Glutamatergic neuron (in vitro differentiated cells): ENCODE measurements around the gene PJA2. TPM values are rescaled to one million over a fixed set of nuclear protein-coding genes. Genes with fewer than 3 reads are reported as not detected.
A peak's percentile ranks its signal among the peaks of the same experiment; 100 is the strongest.

Source experiments
- DNase-seq: peaks from one replicate; pipeline ENCODE4 v3.0.0; 2022
- H3K27ac Mint-ChIP-seq: one replicate; pipeline ENCODE4 v1.8.0; 2020; ENCODE audit warnings: mild to moderate bottlenecking, mixed read lengths, inconsistent platforms; ENCODE audit not compliant: unreplicated experiment
- H3K27me3 Mint-ChIP-seq: one replicate; pipeline ENCODE4 v1.8.0; 2020; ENCODE audit warnings: mild to moderate bottlenecking, moderate library complexity, mixed read lengths, inconsistent platforms; ENCODE audit not compliant: unreplicated experiment
- H3K36me3 Mint-ChIP-seq: one replicate; pipeline ENCODE4 v1.8.0; 2020; ENCODE audit warnings: mild to moderate bottlenecking, mixed read lengths, inconsistent platforms; ENCODE audit not compliant: unreplicated experiment
- H3K4me1 Mint-ChIP-seq: one replicate; pipeline ENCODE4 v1.8.0; 2020; ENCODE audit warnings: mild to moderate bottlenecking, low read depth, mixed read lengths, inconsistent platforms; ENCODE audit not compliant: unreplicated experiment
- H3K4me3 Mint-ChIP-seq: one replicate; pipeline ENCODE4 v1.8.0; 2020; ENCODE audit warnings: mild to moderate bottlenecking, mixed read lengths, inconsistent platforms; ENCODE audit not compliant: unreplicated experiment
- H3K9me3 Mint-ChIP-seq: one replicate; pipeline ENCODE4 v1.8.0; 2020; ENCODE audit warnings: mild to moderate bottlenecking, moderate library complexity, mixed read lengths, inconsistent platforms; ENCODE audit not compliant: unreplicated experiment
- CTCF ChIP-seq: fragments of 200-600 bp; sonication (generic); IDR thresholded peaks from one replicate; pipeline ENCODE4 v1.5.0; 2021; ENCODE audit not compliant: partially characterized antibody, unreplicated experiment
- total RNA-seq: library from RNA; stranded (reverse); fragmentation: NEBNext Ultra II Directional; extraction: Animal tissue kit (Norgen Biotek cat#: 25700); gene quantifications from one replicate; pipeline ENCODE4 v1.2.1, GENCODE V29; 2021; ENCODE audit not compliant: unreplicated experiment

The PJA2 gene
- total RNA-seq, 1 donor from 2014 or later, result 156 TPM

- H3K27me3 Mint-ChIP-seq, result peaks cover 5% of the 10 kb centered on the region
- H3K4me1 Mint-ChIP-seq, result peaks cover 25% of the 10 kb centered on the region
- peak overlapping the region; percentile 23 for H3K27ac Mint-ChIP-seq
- H3K36me3 Mint-ChIP-seq, result peaks cover 4% of the 10 kb centered on the region
- peak overlapping the region; percentile 6 for H3K4me3 Mint-ChIP-seq
- no peak for DNase-seq
- H3K9me3 Mint-ChIP-seq, result peaks cover 2% of the 10 kb centered on the region
- TF ChIP-seq CTCF, result no peak
Observed at GRCh38 chr5:109399092-109399759, 10.5 kb downstream of the PJA2 start.

DNA sequence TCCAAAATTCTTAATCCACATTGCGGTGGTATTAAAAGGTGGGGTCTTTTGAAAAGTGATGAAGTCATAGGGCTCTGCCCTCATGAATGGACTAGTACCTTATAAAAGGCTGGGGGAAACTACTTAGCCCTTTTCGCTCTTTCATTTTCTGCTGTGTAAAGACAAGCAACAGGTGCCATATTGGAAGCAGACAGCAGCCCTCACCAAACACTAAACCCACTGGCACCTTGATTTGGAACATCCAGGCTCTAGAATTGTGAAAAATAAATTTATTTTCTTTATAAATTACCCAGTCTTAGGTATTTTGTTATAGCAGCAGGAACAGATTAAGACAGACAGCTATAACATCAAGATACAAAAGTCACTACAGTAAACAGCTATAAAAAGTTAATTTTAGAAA lies 12.8 kb downstream of the PJA2 start:
- Mint-ChIP-seq H3K27ac (no peak overlapping the region), H3K36me3 (peaks cover 4% of the 10 kb centered on the region), H3K27me3 (peaks cover 5% of the 10 kb centered on the region)

DNA sequence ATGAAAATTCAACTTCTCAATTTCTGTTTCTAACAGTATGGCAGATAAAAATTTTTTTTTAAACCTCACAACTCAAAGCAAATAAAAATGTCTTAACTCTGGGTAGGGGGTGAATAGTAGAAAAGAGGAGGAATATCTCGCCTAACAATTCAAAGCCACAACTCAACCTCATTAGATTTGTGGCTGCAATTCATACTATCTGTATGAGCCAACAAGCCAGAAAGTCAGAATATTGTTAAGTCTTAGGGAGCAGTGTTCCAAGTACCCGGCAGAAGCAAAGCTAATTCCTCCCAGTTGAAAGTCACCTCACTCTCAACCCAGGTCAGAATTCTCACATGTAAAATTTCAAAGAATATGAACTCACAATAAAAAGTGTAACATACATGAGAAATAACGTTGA lies 15.0 kb downstream of the PJA2 start:
- Mint-ChIP-seq H3K9me3 (peaks cover 2% of the 10 kb centered on the region), H3K27ac (no peak overlapping the region), H3K36me3 (peaks cover 4% of the 10 kb centered on the region), H3K4me1 (peaks cover 17% of the 10 kb centered on the region), H3K27me3 (peaks cover 5% of the 10 kb centered on the region), H3K4me3 (no peak overlapping the region)
- no peak for TF ChIP-seq CTCF
- no peak for DNase-seq

More for the DNA sequence above, 12.8 kb downstream of the PJA2 start:
- H3K4me1 Mint-ChIP-seq, result peaks cover 19% of the 10 kb centered on the region
- no peak for TF ChIP-seq CTCF
- no peak for DNase-seq
- H3K4me3 Mint-ChIP-seq, result no peak overlapping the region
- H3K9me3 Mint-ChIP-seq, result peaks cover 2% of the 10 kb centered on the region

GRCh38 chr5:109390188-109390587 lies 19.6 kb downstream of the PJA2 start:
- H3K36me3 Mint-ChIP-seq, result no peaks in the 10 kb centered on the region
- H3K27me3 Mint-ChIP-seq, result no peaks in the 10 kb centered on the region
- no peak for TF ChIP-seq CTCF
- no peak for DNase-seq
- H3K27ac Mint-ChIP-seq, result no peak overlapping the region
- no peak overlapping the region for H3K4me3 Mint-ChIP-seq
- peaks cover 15% of the 10 kb centered on the region for H3K4me1 Mint-ChIP-seq
- H3K9me3 Mint-ChIP-seq, result peaks cover 2% of the 10 kb centered on the region

DNA sequence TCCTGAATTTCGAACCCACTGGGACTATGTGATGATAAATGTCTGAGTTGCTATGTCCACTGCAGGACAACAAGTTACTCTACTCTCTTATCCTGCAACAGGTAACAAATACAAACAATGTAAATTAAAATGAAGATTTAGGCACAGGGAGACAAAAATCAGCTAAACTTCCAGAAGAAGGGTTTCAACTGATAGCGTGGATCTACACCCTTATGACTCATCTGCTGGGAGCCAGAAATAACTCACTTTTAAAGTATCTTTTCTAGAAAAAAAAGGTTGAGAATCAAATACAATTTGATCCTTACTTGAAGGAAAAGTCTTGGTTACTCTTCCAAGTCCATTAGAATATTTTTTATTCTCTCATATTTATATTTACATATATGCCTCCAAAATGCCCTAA lies 21.4 kb downstream of the PJA2 start:
- no peaks in the 10 kb centered on the region for H3K9me3 Mint-ChIP-seq
- peaks cover 13% of the 10 kb centered on the region for H3K4me1 Mint-ChIP-seq
- no peak for TF ChIP-seq CTCF
- no peak for DNase-seq
- no peaks in the 10 kb centered on the region for H3K36me3 Mint-ChIP-seq
- no peak overlapping the region for H3K4me3 Mint-ChIP-seq
- no peak overlapping the region for H3K27ac Mint-ChIP-seq
- H3K27me3 Mint-ChIP-seq, result no peaks in the 10 kb centered on the region
